Measurements from ENCODE around the gene C9orf57.
"Not testable (repeated sequence)": the region's sequence is repeated elsewhere in the genome, so short reads cannot be mapped to it uniquely, and the experiment has no call there.

C9orf57 gene

DNA sequence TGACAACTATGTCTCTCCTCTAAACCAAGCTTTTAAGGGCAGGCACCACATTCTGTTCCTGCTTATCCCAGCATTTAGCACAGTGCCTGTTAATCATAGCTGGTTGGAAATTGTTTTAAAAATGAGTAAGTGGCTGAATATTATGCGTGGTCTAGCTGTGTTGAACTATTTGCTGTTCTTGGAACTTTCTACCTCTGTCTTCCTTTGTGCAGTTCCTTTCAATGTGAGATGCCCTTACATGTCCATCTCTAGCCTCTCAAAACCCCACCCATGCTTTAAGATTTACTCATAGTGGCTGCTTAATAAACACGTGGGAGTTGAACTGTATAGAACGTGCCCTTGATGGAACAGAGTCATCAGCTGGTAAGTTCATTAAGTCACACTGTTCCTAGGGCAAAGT, 34.5 kb downstream of the C9orf57 start:
- no peak for DNase-seq

DNA sequence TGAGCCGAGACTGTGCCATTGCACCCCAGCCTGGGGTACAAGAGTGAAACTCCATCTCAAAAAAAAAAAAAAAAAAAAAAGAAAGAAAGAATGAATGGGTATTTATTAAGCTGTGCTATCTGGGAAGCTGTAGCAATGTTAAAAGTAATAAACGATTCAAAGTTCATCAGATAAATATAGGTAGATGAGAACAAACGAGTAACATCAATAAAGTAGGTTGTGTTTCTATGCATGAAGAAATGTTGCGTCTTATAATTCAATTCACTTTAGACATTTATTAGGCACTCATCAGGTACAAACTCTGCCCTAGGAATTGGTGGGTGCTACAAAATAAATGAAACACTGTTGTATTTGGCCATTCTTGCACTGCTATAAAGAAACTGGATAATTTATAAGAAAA, 36.8 kb downstream of the C9orf57 start:
- DNase-seq = no peak

DNA sequence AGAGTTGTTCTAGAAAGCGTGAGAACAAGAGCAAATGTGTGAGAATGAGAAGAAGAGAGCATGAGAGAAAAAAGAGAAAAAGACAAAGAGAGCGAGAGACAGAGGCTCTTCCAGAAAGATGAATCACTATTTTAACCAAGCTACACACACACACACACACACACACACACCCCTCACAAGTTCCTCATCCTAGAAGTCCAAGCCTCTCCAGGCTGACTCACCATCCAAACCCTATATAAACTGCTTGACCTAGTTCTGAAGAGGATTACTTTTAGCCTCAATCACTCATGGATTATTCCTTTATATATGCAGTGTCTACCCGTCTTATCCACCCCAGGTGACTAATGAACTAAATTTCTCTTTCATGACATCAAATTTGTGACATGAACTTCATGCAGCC, 37.6 kb downstream of the C9orf57 start:
- no peak for DNase-seq

DNA sequence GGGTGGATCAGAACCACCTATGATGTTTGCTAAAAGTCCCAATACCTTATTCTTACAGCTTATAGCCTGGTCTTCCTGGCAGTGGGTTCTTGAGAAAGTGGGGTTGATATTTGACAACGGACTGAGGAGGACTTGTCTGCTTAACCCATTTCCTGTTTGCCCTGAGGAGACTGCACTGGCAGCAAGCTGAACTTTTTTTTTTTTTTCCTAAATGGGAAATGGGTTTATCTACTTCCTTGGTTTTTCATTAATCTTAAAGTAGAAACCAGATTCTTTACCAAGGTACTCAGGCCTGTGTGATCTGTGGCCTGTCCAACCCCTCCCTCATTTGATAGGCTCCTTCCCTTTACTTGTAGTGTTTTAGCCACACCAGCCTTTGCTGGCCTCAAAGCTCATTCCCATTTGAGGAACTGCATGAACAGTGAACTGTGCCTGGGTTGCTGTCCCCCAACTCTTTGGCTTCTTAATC, 47.1 kb downstream of the C9orf57 start:
- no peak for DNase-seq

DNA sequence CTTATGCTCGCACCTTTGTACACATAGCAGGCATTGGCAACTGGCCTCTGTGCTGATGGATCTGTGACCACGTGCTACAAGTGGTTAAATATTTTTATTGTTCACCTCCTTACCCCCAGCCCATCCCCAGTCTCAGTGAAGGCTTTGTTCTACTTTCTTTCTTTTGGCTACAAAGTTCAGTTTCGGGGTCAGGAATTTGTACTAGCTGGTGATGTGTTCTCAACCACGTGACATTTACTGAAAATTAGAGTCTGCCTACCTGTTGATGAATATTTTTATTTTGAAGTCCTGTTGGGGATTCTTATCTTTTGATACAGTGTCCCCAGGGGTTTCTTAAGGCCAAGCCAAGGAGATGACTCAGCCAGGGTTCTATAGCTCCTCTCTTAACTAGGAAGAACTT, 47.8 kb downstream of the C9orf57 start:
- no peak for DNase-seq

DNA sequence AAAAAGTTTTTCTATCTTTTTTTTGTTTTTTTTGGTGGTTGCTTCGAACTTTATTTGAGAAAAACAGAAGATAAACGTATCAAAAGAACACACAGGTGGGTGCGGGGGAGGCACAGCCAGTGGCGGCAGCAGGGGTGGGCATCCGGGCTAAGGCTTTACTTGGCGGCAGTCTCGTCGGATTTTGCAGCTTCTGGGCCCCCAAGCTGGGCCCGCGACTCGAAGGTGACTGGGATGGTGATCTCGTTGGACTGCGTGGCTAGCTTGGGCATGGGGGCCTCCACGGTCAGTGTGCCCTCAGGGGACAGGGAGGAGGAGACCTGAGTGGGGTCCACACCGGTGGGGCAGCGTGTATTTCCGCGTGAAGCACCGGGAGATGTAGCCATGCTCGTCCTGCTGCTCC, 52.7 kb downstream of the C9orf57 start:
- not testable (repeated sequence) for DNase-seq

DNA sequence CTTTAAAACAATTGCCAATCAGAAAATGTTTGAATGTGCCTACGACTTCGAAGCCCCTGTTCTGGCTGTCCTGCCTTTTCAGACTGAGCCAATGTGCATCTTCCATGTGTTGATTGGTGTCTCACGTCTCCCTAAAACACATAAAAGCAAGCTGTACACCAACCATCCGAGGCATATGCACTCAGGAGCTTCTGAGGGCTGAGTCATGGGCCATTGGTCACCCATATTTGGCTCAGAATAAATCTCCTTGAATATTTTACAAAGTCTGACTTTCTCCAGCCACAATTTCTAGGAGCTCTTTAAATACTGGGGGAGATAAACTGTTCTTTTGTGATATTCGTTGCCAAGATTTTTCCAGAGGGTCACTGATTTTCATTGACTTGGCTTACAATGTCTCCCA, 53.9 kb downstream of the C9orf57 start:
- DNase-seq = no peak

DNA sequence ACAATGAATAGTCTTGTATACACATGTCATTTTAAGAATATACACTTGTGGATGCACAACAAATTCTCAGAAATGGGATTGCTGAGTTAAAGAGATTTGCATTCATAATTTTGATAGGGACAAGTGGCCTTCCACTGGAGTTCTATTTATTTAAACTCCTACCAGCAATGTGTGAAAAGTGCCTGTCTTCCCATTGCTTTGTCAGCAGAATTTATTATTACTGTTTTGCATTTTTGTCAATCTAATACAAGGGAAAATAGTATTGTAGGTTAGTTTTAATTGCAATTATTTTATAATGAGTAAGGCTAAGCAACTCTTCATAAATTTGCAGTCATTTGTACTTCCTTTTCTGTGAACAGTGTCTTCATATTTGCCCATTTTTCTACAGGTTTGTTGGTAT, 55.0 kb downstream of the C9orf57 start:
- no peak for DNase-seq

All from amygdala (tissue), 56 donors.